Mammary epithelial cell (primary cell): ENCODE measurements around the gene DPEP1.

Experiments used
- EZH2 ChIP-seq: IDR thresholded peaks from 2 replicates; pipeline ENCODE4 v1.6.1; 2012; ENCODE audit warnings: low read length, inconsistent platforms, borderline replicate concordance
- TF ChIP-seq, protein P1 (sequence below), 2 donors: IDR thresholded peaks in 1 of 2; conservative IDR thresholded peaks in 1 of 2; 2 replicates each; pipeline ENCODE4 v1.5.1; 2011 to 2012; ENCODE audit warnings: inconsistent platforms in 2 of 2, low read length in 2 of 2, mild to moderate bottlenecking in 2 of 2, control low read depth in 1 of 2, low read depth in 1 of 2; ENCODE audit not compliant: insufficient read depth in 1 of 2; ENCODE audit errors: extremely low read depth in 1 of 2

DNA sequence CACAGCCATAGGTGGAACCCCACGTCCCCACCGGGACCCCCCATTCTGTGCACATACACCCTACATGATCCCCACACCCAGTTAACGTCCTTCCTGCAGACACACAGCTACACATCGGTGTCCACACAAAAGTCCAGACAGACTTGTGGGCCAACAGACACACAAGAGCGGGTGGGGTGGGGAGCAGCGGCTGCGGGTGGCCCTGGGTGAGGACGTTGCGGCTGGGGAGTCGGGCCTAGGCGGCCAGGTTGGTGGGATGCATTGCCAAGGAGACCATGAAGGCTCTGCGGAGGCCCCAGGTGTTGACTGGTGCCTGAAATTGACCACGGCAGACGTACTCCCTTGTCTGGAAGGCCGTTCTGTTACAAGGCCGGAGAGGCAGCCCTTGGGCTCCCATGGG is 8.7 kb upstream of the DPEP1 start:
- TF ChIP-seq, protein P1, sequence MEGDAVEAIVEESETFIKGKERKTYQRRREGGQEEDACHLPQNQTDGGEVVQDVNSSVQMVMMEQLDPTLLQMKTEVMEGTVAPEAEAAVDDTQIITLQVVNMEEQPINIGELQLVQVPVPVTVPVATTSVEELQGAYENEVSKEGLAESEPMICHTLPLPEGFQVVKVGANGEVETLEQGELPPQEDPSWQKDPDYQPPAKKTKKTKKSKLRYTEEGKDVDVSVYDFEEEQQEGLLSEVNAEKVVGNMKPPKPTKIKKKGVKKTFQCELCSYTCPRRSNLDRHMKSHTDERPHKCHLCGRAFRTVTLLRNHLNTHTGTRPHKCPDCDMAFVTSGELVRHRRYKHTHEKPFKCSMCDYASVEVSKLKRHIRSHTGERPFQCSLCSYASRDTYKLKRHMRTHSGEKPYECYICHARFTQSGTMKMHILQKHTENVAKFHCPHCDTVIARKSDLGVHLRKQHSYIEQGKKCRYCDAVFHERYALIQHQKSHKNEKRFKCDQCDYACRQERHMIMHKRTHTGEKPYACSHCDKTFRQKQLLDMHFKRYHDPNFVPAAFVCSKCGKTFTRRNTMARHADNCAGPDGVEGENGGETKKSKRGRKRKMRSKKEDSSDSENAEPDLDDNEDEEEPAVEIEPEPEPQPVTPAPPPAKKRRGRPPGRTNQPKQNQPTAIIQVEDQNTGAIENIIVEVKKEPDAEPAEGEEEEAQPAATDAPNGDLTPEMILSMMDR (conservative IDR thresholded peaks at IDR 0.05 in 1 of 2, IDR thresholded peaks at IDR 0.05 in 1 of 2; ENCODE audit: extremely low read depth in 1 of 2, insufficient read depth in 1 of 2, low read depth in 1 of 2, low read length in 2 of 2) = no peak
- no peak for TF ChIP-seq EZH2
